HEK293 (cell line): ENCODE data around the gene NUDT16L1.

Experiments used
- CTCF ChIA-PET: fragments of 350-600 bp; formaldehyde crosslinking; extraction: SDS; loops from one replicate; lab custom pipeline; 2021; ENCODE audit warnings: antibody characterized with exemption; lab: Yijun Ruan, JAX
- POLR2A ChIA-PET: fragments of 300-600 bp; formaldehyde crosslinking; extraction: SDS; loops from one replicate; lab custom pipeline; 2020; ENCODE audit warnings: antibody characterized with exemption, inconsistent platforms; lab: Yijun Ruan, JAX
- H3K27ac ChIP-seq: fragments of 200-500 bp; sonication (Bioruptor generic); 2 replicates; pipeline ENCODE4 v1.5.1; 2014; ENCODE audit warnings: low read depth, low read length, control low read depth, inconsistent platforms; ENCODE audit errors: extremely low read depth
- H3K36me3 ChIP-seq, 2 experiments: fragments of 200-500 bp in 1 of 2; sonication (Bioruptor generic) in 1 of 2; 1 replicate in 1 of 2; 2 replicates in 1 of 2; pipeline ENCODE4 v1.5.1; 2014 to 2017; ENCODE audit warnings: inconsistent platforms in 2 of 2, low read length in 2 of 2; ENCODE audit not compliant: control insufficient read depth in 2 of 2, insufficient read depth in 1 of 2
- H3K4me1 ChIP-seq: fragments of 200-500 bp; sonication (Bioruptor generic); 2 replicates; pipeline ENCODE4 v1.5.1; 2014; ENCODE audit warnings: mild to moderate bottlenecking, low read length, inconsistent platforms; ENCODE audit not compliant: control insufficient read depth, insufficient read depth
- H3K4me3 ChIP-seq: 2 replicates; pipeline ENCODE4 v1.5.1; 2011; ENCODE audit warnings: low read depth, mild to moderate bottlenecking, control low read depth, low read length, moderate library complexity
- H3K9me3 ChIP-seq: fragments of 200-500 bp; sonication (Bioruptor generic); 2 replicates; pipeline ENCODE4 v1.5.1; 2014; ENCODE audit warnings: low read depth, low read length, inconsistent platforms; ENCODE audit not compliant: control insufficient read depth, insufficient read depth
- ATF2 ChIP-seq: fragments of 450-650 bp; formaldehyde crosslinking; IDR thresholded peaks from 2 replicates; pipeline ENCODE4 v1.5.1; 2016; ENCODE audit warnings: missing biosample characterization, missing genetic modification characterization, low read depth
- BCL6B ChIP-seq: fragments of 450-650 bp; formaldehyde crosslinking; IDR thresholded peaks from 2 replicates; pipeline ENCODE4 v1.5.1; 2017; ENCODE audit warnings: missing biosample characterization, missing genetic modification characterization
- KLF10 ChIP-seq: fragments of 450-650 bp; IDR thresholded peaks from 2 replicates; pipeline ENCODE4 v1.5.1; 2018; ENCODE audit warnings: missing biosample characterization, mild to moderate bottlenecking, missing genetic modification characterization
- SP7 ChIP-seq: fragments of 450-650 bp; formaldehyde crosslinking; IDR thresholded peaks from 2 replicates; pipeline ENCODE4 v1.5.1; 2016; ENCODE audit warnings: missing biosample characterization, missing genetic modification characterization
- ZBTB20 ChIP-seq: fragments of 450-650 bp; formaldehyde crosslinking; IDR thresholded peaks from 2 replicates; pipeline ENCODE4 v1.5.1; 2016; ENCODE audit warnings: missing biosample characterization, missing genetic modification characterization
- ZFHX2 ChIP-seq: fragments of 450-650 bp; formaldehyde crosslinking; conservative IDR thresholded peaks from 2 replicates; pipeline ENCODE4 v1.5.1; 2016; ENCODE audit warnings: missing biosample characterization, missing genetic modification characterization
- ZNF239 ChIP-seq: fragments of 450-650 bp; formaldehyde crosslinking; IDR thresholded peaks from 2 replicates; pipeline ENCODE4 v1.5.1; 2016; ENCODE audit warnings: missing biosample characterization, missing genetic modification characterization
- ZNF266 ChIP-seq: fragments of 450-650 bp; formaldehyde crosslinking; IDR thresholded peaks from 2 replicates; pipeline ENCODE4 v1.5.1; 2016; ENCODE audit warnings: missing biosample characterization, missing genetic modification characterization, low read depth
- ZNF366 ChIP-seq: fragments of 450-650 bp; formaldehyde crosslinking; conservative IDR thresholded peaks from 2 replicates; pipeline ENCODE4 v1.5.1; 2016; ENCODE audit warnings: missing biosample characterization, missing genetic modification characterization
- ZNF518A ChIP-seq: fragments of 450-650 bp; formaldehyde crosslinking; conservative IDR thresholded peaks from 2 replicates; pipeline ENCODE4 v1.5.1; 2016; ENCODE audit warnings: low read depth, missing biosample characterization, missing genetic modification characterization
- ZNF664 ChIP-seq: fragments of 450-650 bp; formaldehyde crosslinking; IDR thresholded peaks from 2 replicates; pipeline ENCODE4 v1.5.1; 2016; ENCODE audit warnings: missing biosample characterization, missing genetic modification characterization
- ZNF670 ChIP-seq: fragments of 450-650 bp; formaldehyde crosslinking; IDR thresholded peaks from 2 replicates; pipeline ENCODE4 v1.5.1; 2016; ENCODE audit warnings: missing biosample characterization, missing genetic modification characterization, low read depth
- ZNF785 ChIP-seq: fragments of 450-650 bp; formaldehyde crosslinking; IDR thresholded peaks from 2 replicates; pipeline ENCODE4 v1.5.1; 2016; ENCODE audit warnings: missing biosample characterization, missing genetic modification characterization
- ZSCAN23 ChIP-seq: fragments of 450-650 bp; formaldehyde crosslinking; IDR thresholded peaks from 2 replicates; pipeline ENCODE4 v1.5.1; 2016; ENCODE audit warnings: missing biosample characterization, missing genetic modification characterization
- ZSCAN4 ChIP-seq: fragments of 450-650 bp; formaldehyde crosslinking; IDR thresholded peaks from 2 replicates; pipeline ENCODE4 v1.5.1; 2017; ENCODE audit warnings: missing biosample characterization, missing genetic modification characterization

Gene NUDT16L1

GRCh38 chr16:4656695-4657686 is 36.4 kb upstream of the NUDT16L1 start (continued):
- TF ChIP-seq ZNF518A (tag by site-specific recombination) (peak; percentile 71), ZNF266 (tag by site-specific recombination) (peak; percentile 65), ZNF670 (tag by site-specific recombination) (no peak), ZSCAN23 (tag by site-specific recombination) (no peak), ZNF366 (tag by site-specific recombination) (no peak), ZNF664 (tag by site-specific recombination) (0 out of 2 replicates have a peak, but pooled peaks have one; percentile 13)

- Histone ChIP-seq H3K4me1 (no peaks in the 10 kb centered on the region), H3K4me3 (no peak overlapping the region), H3K36me3 (peaks cover 4 to 77% of the 10 kb centered on the region in 2 experiments; a peak in 2 of 3 replicates), H3K9me3 (no peaks in the 10 kb centered on the region), H3K27ac (no peak overlapping the region)
- no peak for TF ChIP-seq SP7 (tag by site-specific recombination)
- TF ChIP-seq ZSCAN4 (tag by site-specific recombination) = no peak
- no peak for TF ChIP-seq BCL6B
- TF ChIP-seq ZBTB20 = no peak
- TF ChIP-seq ZNF239 (tag by site-specific recombination) = no peak
- no peak for TF ChIP-seq ZFHX2 (tag by site-specific recombination)
- TF ChIP-seq ZNF785 (tag by site-specific recombination) = no peak
- TF ChIP-seq KLF10 (tag by site-specific recombination) = no peak
- TF ChIP-seq ATF2 (tag by site-specific recombination) = no peak
- ChIA-PET POLR2A (no interaction called here), CTCF (interaction anchor here (1.0 kb wide), 1 partner anchor 9 kb away, joined by 3 read pairs; no protein-coding TSS in a partner anchor)
Observed at GRCh38 chr16:4659363-4660353, 33.7 kb upstream of the NUDT16L1 start.
